Activated naive CD4-positive, alpha-beta T cell treated with anti-CD3 and anti-CD28 coated beads, Interleukin-2, amount 50 U/mL, for 72 hours (primary cell): ENCODE data around the gene HOXB4. TPM values are rescaled to one million over a fixed set of nuclear protein-coding genes. Genes with fewer than 3 reads are reported as not detected.

Experiments used
- ATAC-seq, 2 donors: fragments of 150-1000 bp; cut with Tn5 transposase; 2 replicates each; pipeline ENCODE4 v1.10.0; 2021; ENCODE audit warnings: mild to moderate bottlenecking in 2 of 2, moderate library complexity in 2 of 2
- DNase-seq, 2 donors: peaks; one replicate each; pipeline ENCODE4 v3.0.0; 2021 to 2022; ENCODE audit warnings: low spot score in 2 of 2
- H3K27ac Mint-ChIP-seq, 2 donors: one replicate each; pipeline ENCODE4 v1.8.0; 2022; ENCODE audit warnings: mild to moderate bottlenecking in 2 of 2, mixed read lengths in 2 of 2
- H3K36me3 Mint-ChIP-seq, 2 donors: one replicate each; pipeline ENCODE4 v1.8.0; 2022; ENCODE audit warnings: mixed read lengths in 2 of 2
- H3K9me3 Mint-ChIP-seq, 2 donors: one replicate each; pipeline ENCODE4 v1.8.0; 2022; ENCODE audit warnings: mixed read lengths in 2 of 2
- total RNA-seq, 2 donors: library from RNA; stranded (reverse); gene quantifications; one replicate each; pipeline ENCODE4 v1.2.3, GENCODE V29; 2022

Gene HOXB4
- total RNA-seq, 2 donors from 2014 or later = 0.89 to 3.0 TPM

GRCh38 chr17:48527547-48527932 lies 50.6 kb downstream of the HOXB4 start:
- Mint-ChIP-seq H3K36me3 (no peaks in the 10 kb centered on the region), H3K27ac (no peak overlapping the region), H3K9me3 (no peaks in the 10 kb centered on the region)
- DNase-seq (no peak), ATAC-seq (no peak)

- H3K9me3 Mint-ChIP-seq = no peaks in the 10 kb centered on the region
- DNase-seq = no peak
Measured at GRCh38 chr17:48526608-48527546, 51.3 kb downstream of the HOXB4 start.

More at GRCh38 chr17:48526608-48527546, 51.3 kb downstream of the HOXB4 start:
- no peaks in the 10 kb centered on the region for H3K36me3 Mint-ChIP-seq
- H3K27ac Mint-ChIP-seq = peak overlapping the region in 1 of 2 donors; percentile 38
- no peak for ATAC-seq

Other genes starting within 250 kb of the HOXB4 start
- gene SKAP1, start 148.1 kb downstream of the HOXB4 start, total RNA-seq = 10 to 100 TPM; 65.0 to 98.0 TPM
- gene HOXB1, start 47.3 kb downstream of the HOXB4 start, total RNA-seq = not detected
- 10 to 100 TPM in 1 of 2 donors, 1 to 10 TPM in 1; 3.2 to 21.7 TPM for gene HOXB2, start 33.2 kb downstream of the HOXB4 start, total RNA-seq
- gene HOXB3, start 11.9 kb upstream of the HOXB4 start, total RNA-seq = 1 to 10 TPM; 1.6 to 3.1 TPM
- gene HOXB5, start 15.4 kb upstream of the HOXB4 start, total RNA-seq = not detected
- under 1 TPM in 1 of 2 donors, not detected in 1; 0.16 TPM for gene HOXB6, start 26.6 kb upstream of the HOXB4 start, total RNA-seq
- gene HOXB7, start 32.7 kb upstream of the HOXB4 start, total RNA-seq = 1 to 10 TPM in 1 of 2 donors, not detected in 1; 1.1 TPM
- gene HOXB8, start 36.9 kb upstream of the HOXB4 start, total RNA-seq = not detected
- 1 to 10 TPM; 1.2 to 2.4 TPM for gene HOXB9, start 48.0 kb upstream of the HOXB4 start, total RNA-seq
- gene PRAC1, start 144.2 kb upstream of the HOXB4 start, total RNA-seq = not detected
- not detected for gene PRAC2, start 144.8 kb upstream of the HOXB4 start, total RNA-seq
- not detected for gene HOXB13, start 150.4 kb upstream of the HOXB4 start, total RNA-seq
- gene TTLL6, start 238.9 kb upstream of the HOXB4 start, total RNA-seq = not detected